ENCODE results near the gene ABTB1.

Gene ABTB1

DNA sequence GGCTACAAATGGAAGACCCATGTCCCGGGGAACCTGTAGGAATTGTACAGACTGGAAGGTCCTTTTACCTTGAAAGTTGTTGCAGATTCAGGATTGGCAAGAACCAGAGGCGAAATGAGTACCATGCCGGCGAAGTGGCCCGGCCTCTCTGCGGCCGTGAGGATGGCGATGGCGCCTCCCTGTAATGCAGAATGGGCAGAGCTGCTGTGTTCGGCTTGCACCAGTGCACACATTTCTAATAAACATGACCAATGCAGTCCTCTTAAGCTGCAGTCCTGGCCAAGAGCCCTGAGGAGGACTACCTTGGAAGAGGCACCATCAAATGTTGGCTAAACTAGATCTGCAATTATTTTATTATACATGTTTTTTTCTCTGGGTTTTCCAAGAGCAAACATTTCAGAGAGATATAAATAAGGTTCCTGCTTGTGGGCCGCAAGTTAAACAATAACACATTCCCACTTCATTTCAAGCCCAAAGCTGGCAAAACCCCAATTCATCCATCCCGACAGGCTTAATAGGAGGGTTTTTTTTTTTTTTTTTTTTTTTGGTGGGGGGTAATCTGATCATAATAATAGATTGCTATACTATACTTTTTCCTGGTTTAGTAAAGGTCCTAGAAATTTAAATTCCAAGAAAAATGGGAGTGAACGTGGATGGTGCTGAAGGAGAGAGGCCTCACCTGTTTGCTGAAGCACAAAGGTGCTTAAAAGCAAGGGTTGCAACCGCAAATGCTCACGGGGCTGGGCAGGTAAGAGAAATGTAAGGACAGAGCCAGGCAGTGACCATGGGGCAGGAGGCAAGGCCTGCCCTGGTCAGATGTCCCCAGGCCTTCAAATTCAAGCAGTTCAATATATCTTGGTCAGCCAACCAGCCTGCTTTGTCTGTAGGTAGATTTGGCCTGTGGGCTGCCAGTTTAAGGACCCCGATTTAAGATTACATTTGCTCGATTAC, 48.5 kb downstream of the ABTB1 start:
- H3K27ac Mint-ChIP-seq: no peak overlapping the region
- peaks cover 11% of the 10 kb centered on the region for H3K36me3 Mint-ChIP-seq (ENCODE audit: low read depth)
- TF ChIP-seq, protein P1, sequence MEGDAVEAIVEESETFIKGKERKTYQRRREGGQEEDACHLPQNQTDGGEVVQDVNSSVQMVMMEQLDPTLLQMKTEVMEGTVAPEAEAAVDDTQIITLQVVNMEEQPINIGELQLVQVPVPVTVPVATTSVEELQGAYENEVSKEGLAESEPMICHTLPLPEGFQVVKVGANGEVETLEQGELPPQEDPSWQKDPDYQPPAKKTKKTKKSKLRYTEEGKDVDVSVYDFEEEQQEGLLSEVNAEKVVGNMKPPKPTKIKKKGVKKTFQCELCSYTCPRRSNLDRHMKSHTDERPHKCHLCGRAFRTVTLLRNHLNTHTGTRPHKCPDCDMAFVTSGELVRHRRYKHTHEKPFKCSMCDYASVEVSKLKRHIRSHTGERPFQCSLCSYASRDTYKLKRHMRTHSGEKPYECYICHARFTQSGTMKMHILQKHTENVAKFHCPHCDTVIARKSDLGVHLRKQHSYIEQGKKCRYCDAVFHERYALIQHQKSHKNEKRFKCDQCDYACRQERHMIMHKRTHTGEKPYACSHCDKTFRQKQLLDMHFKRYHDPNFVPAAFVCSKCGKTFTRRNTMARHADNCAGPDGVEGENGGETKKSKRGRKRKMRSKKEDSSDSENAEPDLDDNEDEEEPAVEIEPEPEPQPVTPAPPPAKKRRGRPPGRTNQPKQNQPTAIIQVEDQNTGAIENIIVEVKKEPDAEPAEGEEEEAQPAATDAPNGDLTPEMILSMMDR (IDR thresholded peaks at IDR 0.05): no peak
- peaks cover 71% of the 10 kb centered on the region for H3K4me1 Mint-ChIP-seq
- peaks cover 11% of the 10 kb centered on the region for H3K27me3 Mint-ChIP-seq (ENCODE audit: low read depth, poor library complexity)
- no peak overlapping the region for H3K4me3 Mint-ChIP-seq
- H3K9me3 Mint-ChIP-seq: peaks cover 26% of the 10 kb centered on the region
- no peak for DNase-seq

DNA sequence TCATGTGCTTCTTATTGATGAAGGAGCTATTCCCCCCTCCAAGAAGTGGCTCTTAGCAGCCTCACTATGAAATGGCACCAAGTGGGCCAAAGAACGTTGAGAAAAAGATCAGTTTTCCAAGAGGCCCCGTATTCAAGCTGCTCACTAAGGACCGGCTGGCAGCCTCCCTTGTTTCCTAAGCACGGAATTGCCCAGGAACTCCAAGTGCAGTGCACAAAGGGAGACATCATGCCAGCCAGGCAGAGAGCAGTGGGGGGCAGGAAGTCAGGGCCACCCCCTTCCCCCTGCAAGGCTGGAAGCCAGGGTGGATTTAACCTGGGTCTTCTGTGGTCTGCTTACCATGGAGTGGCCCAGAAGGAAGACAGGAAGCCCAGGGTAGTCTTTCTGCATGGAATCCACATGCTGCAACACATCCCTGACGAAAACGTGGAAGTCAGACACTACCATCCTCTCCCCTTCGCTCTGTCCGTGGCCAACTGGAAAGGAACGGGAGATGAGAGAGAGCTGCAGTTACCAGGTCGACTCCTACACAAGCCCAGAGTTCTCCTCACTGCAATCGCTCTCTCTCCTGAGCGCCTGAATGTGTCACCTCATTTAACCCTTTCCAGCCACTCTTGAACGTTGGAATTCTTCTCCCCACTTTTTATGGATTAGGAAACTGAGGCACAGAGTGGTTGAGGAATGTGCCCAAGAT, 49.5 kb downstream of the ABTB1 start:
- peaks cover 15% of the 10 kb centered on the region for H3K36me3 Mint-ChIP-seq (ENCODE audit: low read depth)
- peak overlapping the region; percentile 2 for H3K4me3 Mint-ChIP-seq
- peaks cover 11% of the 10 kb centered on the region for H3K27me3 Mint-ChIP-seq (ENCODE audit: low read depth, poor library complexity)
- H3K27ac Mint-ChIP-seq: no peak overlapping the region
- TF ChIP-seq, protein P1 (IDR thresholded peaks at IDR 0.05): no peak
- H3K4me1 Mint-ChIP-seq: peaks cover 62% of the 10 kb centered on the region
- H3K9me3 Mint-ChIP-seq: peaks cover 33% of the 10 kb centered on the region
- DNase-seq: no peak

DNA sequence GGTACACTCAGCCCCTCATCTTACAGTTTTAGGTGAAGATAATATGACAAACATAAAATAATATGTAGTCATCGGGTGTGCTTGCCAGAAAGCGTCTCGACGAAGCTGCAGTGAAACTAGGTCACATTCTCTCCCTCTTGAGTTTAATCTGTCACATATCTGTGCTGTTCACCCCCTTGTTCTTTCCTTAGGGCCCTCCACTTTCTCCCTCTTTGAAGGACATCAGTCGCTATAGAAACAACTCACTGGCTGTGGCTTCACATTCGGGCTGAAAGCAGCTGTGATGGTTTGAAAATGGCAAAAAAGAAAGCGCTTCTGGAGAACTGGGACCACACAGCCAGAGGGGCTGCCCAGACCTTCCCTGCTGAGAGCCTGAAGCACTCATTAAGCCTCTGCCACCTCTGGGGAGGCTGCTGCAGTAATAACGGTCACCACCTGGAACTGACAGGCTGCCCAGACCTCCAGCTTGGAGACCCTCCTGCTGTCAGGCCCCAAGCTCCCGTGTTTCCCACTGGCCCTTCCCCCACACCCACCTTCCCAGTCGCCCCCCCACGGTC, 50.3 kb downstream of the ABTB1 start:
- TF ChIP-seq, protein P1 (IDR thresholded peaks at IDR 0.05): no peak
- Mint-ChIP-seq H3K36me3 (ENCODE audit: low read depth) (peaks cover 15% of the 10 kb centered on the region), H3K9me3 (peaks cover 33% of the 10 kb centered on the region), H3K4me1 (peaks cover 56% of the 10 kb centered on the region), H3K4me3 (no peak overlapping the region), H3K27me3 (ENCODE audit: low read depth, poor library complexity) (peaks cover 11% of the 10 kb centered on the region), H3K27ac (no peak overlapping the region)
- DNase-seq: no peak

DNA sequence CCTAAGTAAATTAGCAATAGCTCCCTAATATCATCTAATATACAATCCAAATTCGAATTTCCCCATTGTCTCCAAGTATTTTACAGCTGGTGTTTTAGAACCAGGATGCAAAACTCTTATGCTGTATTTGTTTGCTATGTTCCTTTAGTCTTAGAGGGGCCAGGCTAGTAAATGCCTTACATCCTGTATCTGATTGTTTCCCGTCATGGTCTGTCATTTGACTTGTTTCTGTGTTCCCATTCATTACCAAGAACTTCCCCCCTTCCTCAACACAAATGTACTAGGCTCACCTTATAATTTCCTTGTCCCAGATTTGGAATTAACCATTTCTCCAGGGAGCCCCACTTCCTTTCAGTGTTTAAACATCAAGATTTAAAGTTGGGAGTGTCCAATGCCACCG, 54.1 kb downstream of the ABTB1 start:
- Mint-ChIP-seq H3K4me1 (peaks cover 39% of the 10 kb centered on the region), H3K36me3 (ENCODE audit: low read depth) (peaks cover 15% of the 10 kb centered on the region), H3K27ac (no peak overlapping the region), H3K4me3 (no peak overlapping the region), H3K9me3 (peaks cover 33% of the 10 kb centered on the region), H3K27me3 (ENCODE audit: low read depth, poor library complexity) (peaks cover 2% of the 10 kb centered on the region)
- no peak for DNase-seq
- TF ChIP-seq, protein P1 (IDR thresholded peaks at IDR 0.05): no peak

DNA sequence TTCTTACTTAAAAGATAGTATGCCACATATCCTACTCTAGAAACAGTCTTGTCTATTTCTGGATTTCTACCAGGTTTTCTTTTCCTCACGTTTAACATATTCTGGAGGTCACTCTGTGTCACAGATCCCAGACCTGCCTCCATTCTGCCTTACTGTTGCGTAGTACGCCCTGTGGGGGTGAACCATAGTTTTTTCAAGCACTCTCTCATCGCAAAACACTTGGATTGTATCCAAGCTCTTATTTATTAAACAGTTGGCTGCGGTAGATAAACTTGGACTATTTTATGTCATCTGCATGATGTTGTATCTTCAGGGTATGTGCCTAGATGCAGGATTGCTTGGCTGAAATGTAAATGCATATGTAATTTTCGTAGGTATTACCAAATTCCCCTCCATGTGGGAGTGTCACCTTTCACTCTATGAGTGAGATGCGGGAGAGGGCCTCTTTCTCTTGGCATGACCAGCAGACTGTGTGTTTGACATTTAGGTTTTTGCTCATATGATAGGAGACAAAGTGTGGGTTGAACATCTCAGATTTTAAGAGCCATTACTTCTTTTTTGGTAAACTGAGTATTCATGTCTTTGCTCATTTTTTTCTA, 55.8 kb downstream of the ABTB1 start:
- Mint-ChIP-seq H3K4me3 (no peak overlapping the region), H3K27me3 (ENCODE audit: low read depth, poor library complexity) (peaks cover 2% of the 10 kb centered on the region), H3K4me1 (peaks cover 37% of the 10 kb centered on the region), H3K27ac (no peak overlapping the region), H3K36me3 (ENCODE audit: low read depth) (peaks cover 15% of the 10 kb centered on the region), H3K9me3 (peaks cover 33% of the 10 kb centered on the region)
- DNase-seq: no peak
- TF ChIP-seq, protein P1 (IDR thresholded peaks at IDR 0.05): no peak
